Stimulated activated CD8-positive, alpha-beta memory T cell treated with anti-CD3 and anti-CD28 coated beads, Interleukin-12 subunit alpha, Interleukin-12 subunit beta, amount 100 ng/mL, for 1 hour (primary cell): ENCODE measurements around the gene ELK4.

Source experiments
- DNase-seq: peaks from one replicate; pipeline ENCODE4 v3.0.0-alpha.2; 2020; ENCODE audit warnings: low read depth

The ELK4 gene

GRCh38 chr1:205631768-205632668 lies at the start of gene ELK4:
TSS of gene ELK4 (minus strand) at chr1:205632011. CDS start at chr1:205623882, 8,129 bp downstream.
- peak; percentile 100 for DNase-seq

- no peak for DNase-seq
Measured at GRCh38 chr1:205681364-205681763, 49.6 kb upstream of the ELK4 start.

GRCh38 chr1:205680073-205680851 lies 48.5 kb upstream of the ELK4 start, which contains the start of gene SLC45A3:
TSS of gene SLC45A3 (minus strand) at chr1:205680509. CDS start at chr1:205664656, 15,853 bp downstream.
- peak; percentile 33 for DNase-seq

- no peak for DNase-seq
Measured at GRCh38 chr1:205678286-205679111, 46.7 kb upstream of the ELK4 start.

GRCh38 chr1:205677167-205677566 lies 45.4 kb upstream of the ELK4 start:
- no peak for DNase-seq

- no peak for DNase-seq
Measured at GRCh38 chr1:205676597-205676996, 44.8 kb upstream of the ELK4 start.

GRCh38 chr1:205676002-205676401 lies 44.2 kb upstream of the ELK4 start:
- DNase-seq: no peak

- DNase-seq: no peak
Measured at GRCh38 chr1:205675247-205675646, 43.4 kb upstream of the ELK4 start.

- no peak for DNase-seq
Measured at GRCh38 chr1:205672970-205673369, 41.2 kb upstream of the ELK4 start.

GRCh38 chr1:205672395-205672889 lies 40.6 kb upstream of the ELK4 start:
- DNase-seq: no peak

GRCh38 chr1:205670611-205671430 lies 39.0 kb upstream of the ELK4 start:
- DNase-seq: no peak

- no peak for DNase-seq
Measured at GRCh38 chr1:205670150-205670446, 38.3 kb upstream of the ELK4 start.

- no peak for DNase-seq
Measured at GRCh38 chr1:205669341-205670149, 37.7 kb upstream of the ELK4 start.

- DNase-seq: no peak
Measured at GRCh38 chr1:205668951-205669340, 37.1 kb upstream of the ELK4 start.

- no peak for DNase-seq
Measured at GRCh38 chr1:205667909-205668643, 36.3 kb upstream of the ELK4 start.

GRCh38 chr1:205666372-205667166 lies 34.8 kb upstream of the ELK4 start:
- DNase-seq: no peak

GRCh38 chr1:205665201-205666045 lies 33.6 kb upstream of the ELK4 start:
- no peak for DNase-seq
